Gastrocnemius medialis (tissue), 4 donors: ENCODE data around the gene GAS7. TPM values are rescaled to one million over a fixed set of nuclear protein-coding genes. Genes with fewer than 3 reads are reported as not detected.

Experiments used
- ATAC-seq, 2 donors: fragments of 150-250 bp; one replicate each; pipeline ENCODE4 v1.9.1; 2016
- DNase-seq, 2 donors: peaks; one replicate each; pipeline ENCODE4 v3.0.0-alpha.2; 2019
- H3K27ac ChIP-seq, 4 donors: fragments of 200-600 bp; sonication (generic); 1 replicate in 1 of 4; 2 replicates in 3 of 4; pipeline ENCODE4 v1.5.1; 2016 to 2018; ENCODE audit warnings: mild to moderate bottlenecking in 2 of 4, moderate library complexity in 1 of 4
- H3K27me3 ChIP-seq, 3 donors: fragments of 200-600 bp; sonication (generic) in 2 of 3; 1 replicate in 1 of 3; 2 replicates in 2 of 3; pipeline versions ENCODE4 v1.5.1 to v1.6.0; 2016 to 2019; ENCODE audit warnings: mild to moderate bottlenecking in 1 of 3, moderate library complexity in 1 of 3
- H3K36me3 ChIP-seq, 2 donors: fragments of 200-600 bp; sonication (generic) in 1 of 2; one replicate each; pipeline ENCODE4 v1.5.1; 2017 to 2018
- H3K4me1 ChIP-seq, 2 donors: fragments of 200-600 bp; sonication (generic) in 1 of 2; one replicate each; pipeline ENCODE4 v1.5.1; 2016 to 2017; ENCODE audit warnings: mild to moderate bottlenecking in 2 of 2
- H3K4me3 ChIP-seq, 4 donors: fragments of 200-600 bp; sonication (generic) in 3 of 4; 1 replicate in 1 of 4; 2 replicates in 3 of 4; pipeline ENCODE4 v1.5.1; 2016 to 2019; ENCODE audit warnings: mild to moderate bottlenecking in 2 of 4
- H3K9me3 ChIP-seq, 3 donors: fragments of 200-600 bp; sonication (generic) in 2 of 3; 1 replicate in 1 of 3; 2 replicates in 2 of 3; pipeline ENCODE4 v1.5.1; 2016 to 2019
- POLR2A ChIP-seq, 2 donors: fragments of 450-650 bp; IDR thresholded peaks; one replicate each; pipeline ENCODE4 v1.6.1; 2017; ENCODE audit warnings: antibody characterized with exemption in 2 of 2, mild to moderate bottlenecking in 2 of 2, moderate library complexity in 2 of 2
- in situ Hi-C, 4 donors: fragments of 200-750 bp; cut with MboI; loops; one replicate each; pipeline versions ENCODE4 v1.15.0 to v1.8.0; 2017; ENCODE audit warnings: low sequenced_read_pairs in 4 of 4
- intact Hi-C: fragments of 100-400 bp; cut with DNase I; formaldehyde crosslinking; loops from one replicate; pipeline ENCODE4 v1.15.1; 2023; ENCODE audit warnings: low total_unique reads
- total RNA-seq, 4 donors: library from RNA; depleted of rRNA; stranded (reverse); fragments of >200 nt; gene quantifications; one replicate each; pipeline versions ENCODE4 v1.1.0 to v1.2.3, GENCODE V29; 2016
- TF ChIP-seq, protein P1 (sequence below), 5 experiments: fragments of 450-650 bp in 3 of 5; fragments of 200-600 bp in 2 of 5; sonication (generic) in 2 of 5; IDR thresholded peaks in 4 of 5; conservative IDR thresholded peaks in 1 of 5; 1 replicate in 4 of 5; 2 replicates in 1 of 5; pipeline ENCODE4 v1.5.1; 2016 to 2019; ENCODE audit warnings: antibody characterized with exemption in 5 of 5, mild to moderate bottlenecking in 3 of 5, moderate library complexity in 3 of 5

GAS7 gene
- total RNA-seq, 4 donors from 2014 or later, result 5.8 to 7.1 (median 6.1) TPM

DNA sequence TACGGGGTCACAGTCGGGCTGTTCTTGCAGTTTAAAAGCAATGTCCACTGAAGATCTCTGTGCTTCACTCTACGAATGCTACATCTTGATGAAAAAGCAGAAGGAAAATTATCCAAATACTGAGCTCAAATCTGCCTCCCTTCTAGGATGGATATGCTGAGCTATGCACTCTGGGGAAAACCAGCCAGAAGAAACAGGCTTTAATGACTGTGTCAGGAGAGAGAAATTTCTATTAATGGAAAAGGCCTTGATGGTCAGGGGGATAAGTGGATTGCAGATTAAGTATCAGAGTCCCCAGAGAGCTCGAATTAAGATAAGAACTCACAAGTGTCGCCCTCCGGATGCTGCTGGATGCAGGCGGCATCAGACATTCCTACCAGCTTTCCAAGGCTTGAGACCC is 253.7 kb downstream of the GAS7 start:
- in situ Hi-C loops (no loop called here), intact Hi-C loops (no loop called here)
- Histone ChIP-seq H3K27ac (no peak overlapping the region), H3K36me3 (no peaks in the 10 kb centered on the region), H3K4me1 (no peaks in the 10 kb centered on the region), H3K27me3 (no peaks in the 10 kb centered on the region), H3K4me3 (no peak overlapping the region), H3K9me3 (no peaks in the 10 kb centered on the region)
- ATAC-seq (no peak), DNase-seq (no peak)
- TF ChIP-seq POLR2A (IDR thresholded peaks at IDR 0.05), result no peak

DNA sequence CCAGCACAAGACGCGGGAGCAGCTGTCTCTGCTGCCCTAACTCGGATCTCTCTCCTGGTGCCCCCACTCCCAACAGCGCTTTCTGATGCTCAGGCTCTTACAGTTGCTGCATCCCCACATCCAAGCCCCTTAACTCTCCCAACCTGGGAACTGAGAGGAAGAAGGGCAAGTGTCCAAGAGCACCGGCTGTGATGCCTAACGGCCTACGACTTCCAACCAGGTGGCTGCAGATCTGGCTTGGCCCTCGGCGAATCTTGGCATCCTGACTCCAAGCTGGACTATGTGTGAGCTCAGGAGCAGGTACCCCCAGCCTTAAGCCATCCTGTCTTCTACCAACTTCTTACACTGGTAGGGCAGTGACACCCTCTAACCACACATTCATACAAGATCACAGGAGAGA is 255.1 kb downstream of the GAS7 start:
- H3K27me3 ChIP-seq, result no peaks in the 10 kb centered on the region
- H3K36me3 ChIP-seq, result no peaks in the 10 kb centered on the region
- no peak overlapping the region for H3K27ac ChIP-seq
- intact Hi-C loops (no loop called here), in situ Hi-C loops (no loop called here)
- H3K4me3 ChIP-seq, result no peak overlapping the region
- no peak for DNase-seq
- no peak for ATAC-seq
- H3K4me1 ChIP-seq, result no peaks in the 10 kb centered on the region
- H3K9me3 ChIP-seq, result no peaks in the 10 kb centered on the region
- TF ChIP-seq POLR2A (IDR thresholded peaks at IDR 0.05), result no peak
- TF ChIP-seq, protein P1, sequence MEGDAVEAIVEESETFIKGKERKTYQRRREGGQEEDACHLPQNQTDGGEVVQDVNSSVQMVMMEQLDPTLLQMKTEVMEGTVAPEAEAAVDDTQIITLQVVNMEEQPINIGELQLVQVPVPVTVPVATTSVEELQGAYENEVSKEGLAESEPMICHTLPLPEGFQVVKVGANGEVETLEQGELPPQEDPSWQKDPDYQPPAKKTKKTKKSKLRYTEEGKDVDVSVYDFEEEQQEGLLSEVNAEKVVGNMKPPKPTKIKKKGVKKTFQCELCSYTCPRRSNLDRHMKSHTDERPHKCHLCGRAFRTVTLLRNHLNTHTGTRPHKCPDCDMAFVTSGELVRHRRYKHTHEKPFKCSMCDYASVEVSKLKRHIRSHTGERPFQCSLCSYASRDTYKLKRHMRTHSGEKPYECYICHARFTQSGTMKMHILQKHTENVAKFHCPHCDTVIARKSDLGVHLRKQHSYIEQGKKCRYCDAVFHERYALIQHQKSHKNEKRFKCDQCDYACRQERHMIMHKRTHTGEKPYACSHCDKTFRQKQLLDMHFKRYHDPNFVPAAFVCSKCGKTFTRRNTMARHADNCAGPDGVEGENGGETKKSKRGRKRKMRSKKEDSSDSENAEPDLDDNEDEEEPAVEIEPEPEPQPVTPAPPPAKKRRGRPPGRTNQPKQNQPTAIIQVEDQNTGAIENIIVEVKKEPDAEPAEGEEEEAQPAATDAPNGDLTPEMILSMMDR (IDR thresholded peaks at IDR 0.05 in 4 of 5, conservative IDR thresholded peaks at IDR 0.05 in 1 of 5), result no peak

DNA sequence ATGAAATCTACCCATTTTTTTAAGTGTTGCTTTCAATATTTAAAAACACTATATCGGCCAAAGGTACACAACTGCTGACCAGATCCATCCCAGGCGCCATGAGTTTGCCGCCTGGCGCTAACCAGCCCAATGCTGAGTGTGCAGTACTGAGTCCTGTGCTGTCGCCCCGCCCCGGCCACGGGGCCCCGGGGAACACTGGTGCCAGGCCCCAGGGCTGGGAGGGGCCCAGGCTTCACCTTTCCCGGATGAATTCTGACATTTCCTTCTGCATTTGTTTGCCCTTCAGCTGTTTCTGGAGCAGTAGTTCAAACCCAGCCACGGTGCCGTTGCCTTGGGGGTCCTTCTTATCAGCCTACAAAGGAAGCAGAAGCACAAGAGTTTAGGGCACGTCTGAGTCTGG is 255.5 kb downstream of the GAS7 start:
- H3K36me3 ChIP-seq, result no peaks in the 10 kb centered on the region

DNA sequence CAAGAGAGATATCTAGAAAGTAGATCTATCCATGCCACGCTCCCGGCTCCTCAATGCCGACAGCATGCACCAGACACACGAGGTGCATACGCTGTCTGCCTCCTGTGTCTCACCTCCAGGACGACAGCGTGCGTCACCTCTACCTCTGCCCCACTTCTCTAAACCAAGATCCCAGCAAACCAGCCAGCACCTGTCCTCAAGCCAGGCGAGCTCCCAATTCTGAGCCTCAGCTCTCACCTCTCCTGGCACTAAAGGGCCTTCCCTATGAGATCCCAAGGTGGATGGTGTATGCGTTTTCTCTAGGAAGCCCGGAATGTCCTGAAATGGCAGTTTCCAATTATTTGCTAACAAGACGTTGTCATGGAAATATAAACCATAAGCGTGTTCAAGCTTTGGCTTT is 257.1 kb downstream of the GAS7 start:
- ATAC-seq (no peak), DNase-seq (no peak)
- intact Hi-C loops, result no loop called here
- in situ Hi-C loops, result no loop called here
- TF ChIP-seq POLR2A (IDR thresholded peaks at IDR 0.05), result no peak
- TF ChIP-seq, protein P1 (IDR thresholded peaks at IDR 0.05 in 4 of 5, conservative IDR thresholded peaks at IDR 0.05 in 1 of 5), result no peak
- Histone ChIP-seq H3K4me3 (no peak overlapping the region), H3K36me3 (no peaks in the 10 kb centered on the region), H3K9me3 (no peaks in the 10 kb centered on the region), H3K4me1 (peaks cover 6 to 7% of the 10 kb centered on the region in 2 donors), H3K27me3 (no peaks in the 10 kb centered on the region), H3K27ac (no peak overlapping the region)

More for the DNA sequence above, 255.5 kb downstream of the GAS7 start:
- Histone ChIP-seq H3K9me3 (no peaks in the 10 kb centered on the region), H3K27me3 (no peaks in the 10 kb centered on the region), H3K27ac (no peak overlapping the region), H3K4me3 (no peak overlapping the region), H3K4me1 (no peaks in the 10 kb centered on the region)
- DNase-seq (no peak), ATAC-seq (no peak)
- TF ChIP-seq POLR2A (IDR thresholded peaks at IDR 0.05), result no peak
- TF ChIP-seq, protein P1 (IDR thresholded peaks at IDR 0.05 in 4 of 5, conservative IDR thresholded peaks at IDR 0.05 in 1 of 5), result no peak
- intact Hi-C loops, result no loop called here
- in situ Hi-C loops, result no loop called here

DNA sequence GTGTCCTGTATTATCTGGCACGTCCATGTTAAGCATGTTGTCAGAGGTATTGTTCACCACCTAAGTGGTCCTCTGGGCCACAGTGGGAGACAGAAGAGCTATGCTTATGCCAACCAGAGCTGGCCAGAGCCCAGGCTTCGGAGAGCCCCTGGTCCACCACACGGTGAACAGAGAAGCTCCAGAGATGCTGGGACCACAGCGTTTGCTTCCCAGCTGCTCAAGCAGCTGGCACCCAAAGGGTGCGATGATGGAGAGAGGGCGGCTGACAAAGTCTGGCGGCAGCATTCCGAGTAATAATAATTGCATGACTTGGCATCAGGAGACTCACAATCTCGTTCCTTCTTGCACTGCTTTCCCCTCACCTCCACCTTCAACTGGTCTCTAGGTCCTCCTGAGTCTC is 257.6 kb downstream of the GAS7 start:
- intact Hi-C loops, result no loop called here
- Histone ChIP-seq H3K27me3 (no peaks in the 10 kb centered on the region), H3K4me1 (peaks cover 6 to 7% of the 10 kb centered on the region in 2 donors), H3K27ac (no peak overlapping the region), H3K36me3 (no peaks in the 10 kb centered on the region), H3K9me3 (no peaks in the 10 kb centered on the region), H3K4me3 (no peak overlapping the region)
- TF ChIP-seq POLR2A (IDR thresholded peaks at IDR 0.05), result no peak
- TF ChIP-seq, protein P1 (IDR thresholded peaks at IDR 0.05 in 4 of 5, conservative IDR thresholded peaks at IDR 0.05 in 1 of 5), result no peak
- ATAC-seq (no peak), DNase-seq (no peak)
- in situ Hi-C loops, result no loop called here
